GM12878 (cell line): ENCODE data around the gene SYNGR4. TPM values are rescaled to one million over a fixed set of nuclear protein-coding genes. Genes with fewer than 3 reads are reported as not detected.

Experiments used
- BACH1 ChIP-seq: fragments of 450-650 bp; IDR thresholded peaks from 2 replicates; pipeline ENCODE4 v1.6.1; 2017; ENCODE audit warnings: mild to moderate bottlenecking, borderline replicate concordance
- BRCA1 ChIP-seq: IDR thresholded peaks from 2 replicates; pipeline ENCODE4 v1.6.1; 2011; ENCODE audit warnings: low read depth, low read length, improper control_type of control experiment
- CBFB ChIP-seq: IDR thresholded peaks from 2 replicates; pipeline ENCODE4 v1.6.1; 2016; ENCODE audit warnings: antibody characterized with exemption, low read depth
- CEBPZ ChIP-seq: fragments of 150-350 bp; IDR thresholded peaks from 2 replicates; pipeline ENCODE4 v1.6.1; 2016; ENCODE audit warnings: low read depth, low read length
- CHD4 ChIP-seq: fragments of 200-600 bp; sonication (generic); IDR thresholded peaks from 2 replicates; pipeline ENCODE4 v1.6.1; 2016; ENCODE audit warnings: mild to moderate bottlenecking
- CREM ChIP-seq: IDR thresholded peaks from 2 replicates; pipeline ENCODE4 v1.6.1; 2014; ENCODE audit warnings: antibody characterized with exemption, low read depth
- DPF2 ChIP-seq: fragments of 450-650 bp; IDR thresholded peaks from 2 replicates; pipeline ENCODE4 v1.6.1; 2017; ENCODE audit warnings: mild to moderate bottlenecking
- EP300 ChIP-seq, 2 experiments: fragments of 150-350 bp in 1 of 2; IDR thresholded peaks; 2 replicates each; pipeline ENCODE4 v1.6.1; 2011 to 2012; ENCODE audit warnings: low read depth in 2 of 2, low read length in 2 of 2, borderline replicate concordance in 1 of 2, improper control_type of control experiment in 1 of 2, inconsistent platforms in 1 of 2; ENCODE audit not compliant: control insufficient read depth in 1 of 2
- ESRRA ChIP-seq: IDR thresholded peaks from 2 replicates; pipeline ENCODE4 v1.6.1; 2012; ENCODE audit warnings: mild to moderate bottlenecking, low read length, improper control_type of control experiment
- EZH2 ChIP-seq: IDR thresholded peaks from 2 replicates; pipeline ENCODE4 v1.6.1; 2012; ENCODE audit warnings: low read depth, mild to moderate bottlenecking, control low read depth, inconsistent platforms, low read length, borderline replicate concordance; ENCODE audit not compliant: control insufficient read depth
- HDAC6 ChIP-seq: fragments of 200-600 bp; sonication (generic); IDR thresholded peaks from one replicate; pipeline ENCODE4 v1.8.0; 2017; ENCODE audit warnings: antibody characterized with exemption; ENCODE audit not compliant: unreplicated experiment
- MLLT1 ChIP-seq: fragments of 450-650 bp; IDR thresholded peaks from 2 replicates; pipeline ENCODE4 v1.6.1; 2016; ENCODE audit warnings: mild to moderate bottlenecking
- MTA2 ChIP-seq: fragments of 450-650 bp; IDR thresholded peaks from 2 replicates; pipeline ENCODE4 v1.6.1; 2016; ENCODE audit warnings: low read depth, mild to moderate bottlenecking, moderate library complexity
- RCOR1 ChIP-seq: conservative IDR thresholded peaks from 2 replicates; pipeline ENCODE4 v1.6.1; 2012; ENCODE audit warnings: low read depth, low read length, improper control_type of control experiment
- SIX5 ChIP-seq: IDR thresholded peaks from 2 replicates; pipeline ENCODE4 v1.6.1; 2011; ENCODE audit warnings: mild to moderate bottlenecking, low read depth, low read length, moderate library complexity; ENCODE audit not compliant: severe bottlenecking
- SMARCA5 ChIP-seq: fragments of 450-650 bp; IDR thresholded peaks from 2 replicates; pipeline ENCODE4 v1.6.1; 2017; ENCODE audit warnings: mild to moderate bottlenecking
- SRF ChIP-seq, 2 experiments: IDR thresholded peaks; 2 replicates each; pipeline ENCODE4 v1.6.1; 2011; ENCODE audit warnings: low read depth in 2 of 2, low read length in 2 of 2, mild to moderate bottlenecking in 1 of 2, moderate library complexity in 1 of 2
- TAF1 ChIP-seq: IDR thresholded peaks from 2 replicates; pipeline ENCODE4 v1.6.1; 2011; ENCODE audit warnings: mild to moderate bottlenecking, low read depth, low read length, borderline replicate concordance
- YBX1 ChIP-seq: fragments of 450-650 bp; IDR thresholded peaks from 2 replicates; pipeline ENCODE4 v1.6.1; 2016; ENCODE audit warnings: antibody characterized with exemption
- ZBTB11 ChIP-seq: fragments of 450-650 bp; formaldehyde crosslinking; IDR thresholded peaks from 2 replicates; pipeline ENCODE4 v1.5.0; 2022; ENCODE audit warnings: mild to moderate bottlenecking, missing genetic modification characterization
- ZNF24 ChIP-seq: fragments of 450-650 bp; IDR thresholded peaks from 2 replicates; pipeline ENCODE4 v1.6.1; 2017; ENCODE audit warnings: antibody characterized with exemption, mild to moderate bottlenecking
- ZZZ3 ChIP-seq: IDR thresholded peaks from 2 replicates; pipeline ENCODE4 v1.6.1; 2011; ENCODE audit warnings: low read depth; ENCODE audit not compliant: control insufficient read depth, insufficient read length
- polyA plus RNA-seq, 11 experiments: library from polyadenylated mRNA; depleted of rRNA in 4 of 11; unstranded in 6 of 11; stranded (reverse) in 5 of 11; fragments of >200 nt; fragmentation: Nextera tagmentation in 4 of 11; fragmentation: Illumina TruSeq in 1 of 11; extraction: Ambion mirVana in 4 of 11; extraction: Trizol in 1 of 11; gene quantifications; 1 replicate in 1 of 11; 2 replicates in 10 of 11; pipeline versions ENCODE4 v1.2.1 to v1.2.3, GENCODE V29; 2011 to 2016; ENCODE audit warnings: inconsistent platforms in 2 of 11, missing spikeins in 2 of 11, low read depth in 1 of 11
- total RNA-seq, 4 experiments: library from RNA; depleted of rRNA in 3 of 4; stranded (reverse); fragments of >200 nt in 3 of 4; fragmentation: Illumina TruSeq in 1 of 4; extraction: Trizol in 1 of 4; gene quantifications; 2 replicates each; pipeline versions ENCODE4 v1.2.1 to v1.2.3, GENCODE V29; 2013 to 2021

The SYNGR4 gene
- total and polyA plus RNA-seq, 10 of the 15 experiments (the other 5 are each of a cell fraction or from before 2014, with no cell fraction given) = 0.08 to 0.72 (median 0.17) TPM; not detected in 6

GRCh38 chr19:48321622-48322591 is 42.3 kb upstream of the SYNGR4 start (continued):
- TF ChIP-seq BRCA1 = no peak
- TF ChIP-seq RCOR1 = no peak
- peak; percentile 79; the same call in 1 of the 2 replicates for TF ChIP-seq BACH1
- TF ChIP-seq ZNF24 = no peak
- TF ChIP-seq ZBTB11 (CRISPR knock-in tag) = no peak
- TF ChIP-seq EP300 (IDR thresholded peaks at IDR 0.05; ENCODE audit: borderline replicate concordance in 1 of 2, control insufficient read depth in 1 of 2, low read depth in 2 of 2, low read length in 2 of 2) = peak; percentile 40 to 49; a peak in 2 of 4 replicates
- peak; percentile 27; the same call in 1 of the 2 replicates for TF ChIP-seq MLLT1
- no peak for TF ChIP-seq CEBPZ
- TF ChIP-seq ZZZ3 = no peak
- peak; percentile 49; the same call in 1 of the 2 replicates for TF ChIP-seq MTA2
- 0 out of 2 replicates have a peak, but pooled peaks have one; percentile 27 for TF ChIP-seq TAF1
- TF ChIP-seq CHD4 = no peak
- no peak for TF ChIP-seq EZH2
- TF ChIP-seq DPF2 = peak; percentile 85; the same call in 1 of the 2 replicates
- no peak for TF ChIP-seq ESRRA
- TF ChIP-seq YBX1 = no peak
- no peak for TF ChIP-seq SIX5
- TF ChIP-seq CREM = peak; percentile 16; the same call in 1 of the 2 replicates
- peak; percentile 97 for TF ChIP-seq SMARCA5
- no peak; a peak in 1 of 4 replicates for TF ChIP-seq SRF (IDR thresholded peaks at IDR 0.05; ENCODE audit: low read depth in 2 of 2, low read length in 2 of 2)
- no peak for TF ChIP-seq HDAC6
- TF ChIP-seq CBFB = peak; percentile 94
